Measurements from ENCODE around the gene CREBBP.

DNA sequence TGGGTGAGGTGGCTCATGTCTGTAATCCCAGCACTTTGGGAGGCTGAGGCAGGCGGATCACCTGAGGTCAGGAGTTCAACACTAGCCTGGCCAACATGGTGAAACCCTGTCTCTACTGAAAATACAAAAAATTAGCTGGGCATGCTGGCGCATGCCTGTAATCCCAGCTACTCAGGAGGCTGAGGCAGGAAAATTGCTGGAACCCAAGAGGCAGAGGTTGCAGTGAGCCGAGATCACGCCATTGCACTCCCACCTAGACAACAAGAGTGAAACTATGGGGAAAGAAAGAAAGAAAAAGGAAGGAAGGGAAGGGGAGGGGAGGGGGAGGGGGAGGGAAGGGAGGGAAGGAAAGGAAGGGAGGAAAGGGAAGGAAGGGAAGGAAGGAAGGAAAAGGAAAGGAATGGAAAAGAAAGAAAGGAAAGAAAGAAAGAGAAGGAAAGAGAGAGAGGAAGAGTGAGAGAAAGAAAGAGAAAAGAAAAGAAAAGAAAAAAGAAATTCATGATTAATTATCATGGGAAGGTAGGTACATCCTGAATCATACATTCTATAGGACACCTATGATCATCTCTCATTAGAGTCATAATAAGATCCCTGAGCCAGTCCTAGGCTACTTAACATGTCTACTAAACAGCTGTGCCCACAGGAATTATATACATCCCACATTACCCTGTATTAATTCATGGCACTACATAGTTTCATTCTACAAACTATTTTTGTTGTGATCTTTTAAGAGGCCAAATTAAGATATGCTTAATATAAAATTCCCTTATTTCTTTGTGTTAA is 40.9 kb downstream of the CREBBP start:
- TF ChIP-seq CTCF (IDR thresholded peaks at IDR 0.05) (no peak), POLR2A (IDR thresholded peaks at IDR 0.05) (no peak)
